ENCODE data around the gene LEPROT.

Gene LEPROT

DNA sequence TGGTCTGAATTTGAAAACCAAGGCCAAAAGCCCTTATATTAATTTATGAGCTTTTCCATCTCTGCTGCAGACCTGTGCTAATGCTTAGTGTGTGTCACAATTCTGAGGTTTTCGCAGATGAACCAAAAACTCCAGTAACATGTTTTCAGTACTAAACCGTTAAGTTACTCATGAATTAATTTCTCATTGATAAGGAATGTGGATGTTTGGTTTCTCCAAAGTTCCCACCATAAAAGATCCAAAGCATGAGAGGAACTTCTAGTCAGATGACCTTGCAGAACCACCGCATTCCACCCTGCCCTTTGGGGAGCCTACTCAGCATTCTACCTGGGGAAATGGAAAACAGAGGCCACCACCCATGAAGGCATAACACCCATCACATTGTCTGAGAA is 7.5 kb upstream of the LEPROT start:
- no peak for DNase-seq

DNA sequence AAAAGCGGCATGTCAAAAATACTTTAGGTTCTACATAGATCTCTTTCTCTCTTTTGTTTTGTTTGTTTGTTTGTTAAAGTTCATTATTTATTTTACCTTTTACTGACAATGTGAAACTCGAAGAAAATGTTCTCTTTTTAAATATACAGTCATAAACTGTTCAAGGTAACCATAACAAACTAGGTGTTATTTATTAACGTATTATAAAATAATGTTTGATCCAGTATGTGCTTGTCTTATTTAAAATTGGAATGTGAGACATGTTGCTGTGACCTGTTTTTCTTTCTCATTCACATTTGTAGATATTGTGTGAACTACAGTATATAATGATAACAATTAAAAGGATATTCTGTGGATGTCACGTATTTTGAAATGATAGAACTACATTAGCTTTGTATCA is 5.9 kb upstream of the LEPROT start:
- DNase-seq: no peak

DNA sequence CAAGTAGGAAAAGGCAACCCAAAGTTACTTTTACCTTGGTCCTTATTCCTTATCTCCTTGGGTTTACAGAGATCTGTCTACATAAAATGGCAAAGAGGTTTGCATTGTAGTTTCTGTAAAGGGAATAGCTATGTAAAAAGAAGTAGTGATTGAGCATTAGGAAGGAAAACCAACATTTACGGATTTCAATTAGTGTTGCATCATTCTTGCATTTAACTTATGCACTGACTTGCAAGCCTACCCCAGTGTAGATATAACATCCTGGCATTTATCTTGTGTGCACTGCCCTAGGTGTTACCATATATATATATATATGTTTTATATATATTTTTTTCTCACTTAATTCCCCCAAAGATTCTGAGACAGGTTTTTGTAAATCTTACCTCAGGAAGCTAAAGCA is 3.7 kb upstream of the LEPROT start:
- no peak for DNase-seq

DNA sequence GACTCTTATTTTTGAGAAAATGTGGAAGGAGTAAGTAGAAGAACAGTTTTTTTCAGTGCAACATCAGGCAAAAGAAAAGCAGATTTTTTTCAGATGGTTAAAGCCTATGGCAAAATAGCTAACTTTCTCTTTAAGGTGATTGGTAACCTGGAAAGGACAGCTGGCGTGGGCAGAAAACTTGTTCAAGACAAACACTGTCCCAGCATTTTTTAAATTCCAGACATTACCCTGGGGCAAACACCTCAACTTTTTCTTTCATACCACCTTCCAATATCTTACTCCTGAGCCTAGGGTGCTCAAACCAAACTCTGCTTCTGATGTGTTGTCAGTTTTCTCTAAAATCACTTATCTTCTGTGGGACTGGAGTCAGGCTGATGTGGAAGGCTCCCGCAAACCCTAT is 2.7 kb upstream of the LEPROT start:
- no peak for DNase-seq

DNA sequence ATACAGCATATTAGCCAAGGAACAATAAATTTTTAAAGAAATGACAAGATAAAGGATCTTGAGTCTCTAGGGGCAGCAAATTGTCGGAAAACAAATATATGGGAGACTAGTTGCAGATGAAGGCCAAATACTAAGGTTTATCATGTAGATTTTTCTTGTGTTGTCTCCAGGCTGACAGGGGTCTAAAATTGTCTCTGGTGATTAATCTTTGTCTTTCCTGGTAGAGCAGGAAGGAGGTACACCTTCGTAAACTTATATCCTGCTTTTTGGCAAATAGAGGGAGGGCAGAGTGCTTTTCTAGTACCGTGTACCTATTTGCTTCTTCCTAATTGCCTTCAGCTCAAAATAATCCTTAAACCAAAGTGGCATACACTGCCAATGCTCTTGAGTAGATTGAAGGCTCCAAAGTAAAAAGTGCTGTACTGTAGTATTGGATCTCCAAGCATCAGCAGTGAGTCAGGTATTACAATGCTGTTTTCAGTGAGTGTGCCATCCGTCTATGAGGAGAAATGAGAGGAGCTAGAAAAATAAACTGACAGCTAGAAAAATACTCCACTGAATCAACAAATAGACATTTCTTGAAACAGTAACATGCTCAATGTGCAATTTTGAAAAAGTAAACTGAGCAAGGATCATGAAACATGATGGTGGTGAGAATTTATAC is 1.8 kb upstream of the LEPROT start:
- no peak for DNase-seq

DNA sequence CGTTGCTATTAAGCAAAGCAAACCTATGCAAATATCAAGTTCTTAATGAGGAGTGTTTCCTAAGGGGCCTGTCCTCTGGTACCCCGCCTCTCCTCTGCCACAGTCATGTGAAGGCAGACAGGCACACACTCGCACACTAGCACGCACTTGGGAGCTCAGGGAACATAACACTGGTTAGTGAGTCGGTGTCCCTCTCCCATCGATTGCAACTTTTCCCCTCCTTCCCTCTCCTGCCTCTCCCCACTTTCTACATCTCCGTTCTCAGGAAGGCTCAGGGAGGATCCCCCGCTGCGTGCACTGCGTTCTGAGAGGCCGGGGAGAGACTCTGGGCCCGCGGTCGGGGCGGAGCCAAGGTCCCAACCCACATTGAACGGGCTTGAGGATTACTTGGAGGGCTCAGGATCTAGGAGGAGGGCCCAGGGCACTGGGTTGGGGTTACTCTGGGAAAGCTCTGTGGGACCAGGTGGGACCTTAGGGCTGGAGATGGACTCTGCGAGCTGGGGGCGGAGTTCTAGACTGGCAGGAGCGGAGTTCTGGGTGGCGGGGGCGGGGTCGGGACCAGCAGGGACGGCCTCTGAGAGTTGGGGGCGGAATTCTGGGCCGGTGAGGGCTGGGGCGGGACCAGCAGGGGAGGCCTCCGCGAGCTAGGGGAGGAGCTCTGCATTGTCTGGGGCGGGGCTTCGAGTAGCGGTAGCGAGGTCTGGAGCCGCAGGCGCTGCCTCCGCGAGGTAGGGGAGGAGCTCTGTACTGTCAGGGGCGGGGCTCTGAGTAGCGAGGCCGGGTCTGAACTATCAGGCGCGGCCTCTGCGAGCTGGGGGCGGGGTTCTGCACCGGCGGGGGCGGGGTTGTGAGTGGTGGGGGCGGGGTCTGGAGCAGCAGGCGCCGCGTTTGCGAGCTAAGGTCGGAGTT is 533 bp upstream of the LEPROT start:
- DNase-seq: peak; percentile 93 to 97

DNA sequence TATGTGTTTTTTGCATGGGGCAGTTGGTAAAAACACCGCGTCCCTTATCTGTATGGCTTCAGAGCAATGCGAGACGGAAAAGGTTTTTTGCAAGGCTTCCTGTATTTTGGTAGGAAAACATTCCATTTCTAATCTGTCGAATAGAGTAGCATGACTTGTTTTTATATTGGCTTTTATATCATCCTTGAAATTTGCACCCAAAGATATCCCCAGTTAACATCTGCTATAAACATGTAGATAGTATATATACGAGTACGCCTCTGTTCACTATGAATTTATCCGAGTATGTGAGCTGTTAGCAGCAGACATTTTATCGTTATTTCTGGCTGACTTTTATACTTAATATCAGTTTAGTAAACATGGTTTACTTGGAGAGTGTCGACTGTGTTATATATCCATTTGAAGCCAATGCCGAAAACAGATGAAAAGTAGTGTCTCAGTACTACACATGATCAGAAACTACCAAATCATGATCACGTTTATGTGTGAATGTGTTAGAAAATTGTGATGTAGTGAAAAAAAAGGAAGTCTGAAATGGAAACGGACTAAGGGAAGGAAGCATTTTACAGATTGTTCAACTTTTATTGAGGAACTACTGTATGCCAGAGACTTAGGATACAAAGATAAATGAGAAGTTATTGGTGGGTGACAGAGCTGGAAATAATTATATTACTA is 1.0 kb downstream of the LEPROT start:
- no peak for DNase-seq

DNA sequence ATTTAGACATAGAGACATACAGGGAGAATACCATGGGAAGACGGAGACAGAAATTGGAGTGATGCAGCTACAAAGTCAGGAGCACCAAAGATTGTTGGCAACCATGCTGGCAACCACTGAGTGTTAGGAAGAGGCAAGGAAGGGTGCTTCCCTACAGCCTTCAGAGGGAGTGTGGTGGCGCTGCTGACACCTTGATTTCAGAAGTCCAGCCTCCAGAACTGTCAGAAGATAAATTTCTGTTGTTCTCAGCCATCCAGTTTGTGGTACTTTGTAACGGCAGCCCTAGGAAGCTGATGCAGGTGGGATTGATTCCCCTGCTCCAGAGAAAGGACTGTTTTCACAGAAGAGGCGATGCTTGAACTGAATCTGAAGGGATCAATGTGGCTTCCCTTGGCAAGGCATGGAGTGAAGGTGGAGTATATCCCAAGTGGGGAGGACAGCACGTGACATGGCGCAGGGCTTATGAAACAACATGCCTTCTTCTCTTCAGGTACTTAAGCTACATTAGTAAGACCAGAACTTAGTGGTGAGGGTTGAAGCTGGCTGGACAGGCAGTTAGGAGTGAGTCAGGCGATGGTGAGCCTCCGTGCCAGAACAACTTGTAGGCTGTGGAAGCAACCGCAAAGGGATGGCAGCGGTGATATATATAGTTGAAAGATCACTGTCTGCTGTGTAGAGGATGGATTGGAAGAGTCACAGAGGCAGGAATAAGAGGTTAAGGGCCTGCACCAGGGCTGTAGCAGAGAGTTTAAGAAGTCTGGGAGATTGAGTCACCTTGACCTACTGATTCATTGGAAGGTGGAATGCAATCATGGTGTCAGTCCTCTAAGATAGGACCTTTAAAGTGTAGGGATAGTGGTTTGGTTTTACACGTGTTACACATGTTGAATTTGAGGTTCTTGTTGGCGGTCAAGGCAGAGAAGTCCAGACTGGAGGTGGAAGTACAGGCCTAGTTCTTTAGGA is 2.1 kb downstream of the LEPROT start:
- DNase-seq: no peak

DNA sequence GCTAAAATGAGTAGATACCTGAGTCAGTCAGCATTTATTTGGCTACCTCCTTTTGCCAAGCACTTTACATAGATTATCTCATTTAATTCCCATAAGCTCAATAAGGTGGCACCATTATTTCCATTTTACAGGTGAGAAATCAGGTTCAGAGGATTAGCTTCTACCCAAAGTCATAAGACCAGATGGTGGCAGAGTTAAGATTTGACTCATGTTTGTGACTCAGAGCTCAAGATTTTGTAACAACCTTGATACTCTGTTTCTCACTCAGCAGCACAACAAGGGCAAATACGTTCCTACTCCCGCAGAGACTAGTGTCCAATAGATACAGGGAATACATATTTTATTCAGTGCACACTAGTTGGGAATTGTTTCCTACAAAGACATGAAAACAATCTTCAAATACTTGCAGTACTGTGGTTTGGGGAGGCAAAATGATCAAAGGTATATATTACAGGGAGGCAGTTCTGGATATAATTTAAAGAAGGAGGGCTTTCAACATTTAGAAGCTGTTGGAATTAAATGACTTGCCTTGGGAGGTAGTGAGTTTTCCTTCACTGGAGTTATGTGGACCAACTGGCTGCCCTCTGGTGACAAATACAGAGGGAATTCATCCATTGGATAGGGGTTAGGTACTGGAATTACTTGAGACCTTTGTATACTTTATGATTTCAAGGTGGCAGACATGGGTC is 3.6 kb downstream of the LEPROT start:
- DNase-seq: no peak

DNA sequence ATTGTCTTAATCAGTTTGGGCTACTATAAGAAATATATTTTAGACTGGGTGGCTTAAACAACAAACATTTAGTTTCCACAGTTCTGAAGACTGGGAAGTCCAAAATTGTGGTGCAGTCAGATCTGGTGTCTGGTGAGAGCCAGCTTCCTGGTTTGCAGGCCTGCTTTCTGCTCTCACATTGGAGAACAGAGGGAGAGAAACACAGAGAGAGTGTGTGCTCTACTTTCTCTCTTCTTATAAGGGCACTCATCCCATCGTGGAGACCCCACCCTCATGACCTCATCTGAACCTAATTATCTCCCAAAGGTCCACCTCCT is 4.1 kb downstream of the LEPROT start:
- DNase-seq: no peak

DNA sequence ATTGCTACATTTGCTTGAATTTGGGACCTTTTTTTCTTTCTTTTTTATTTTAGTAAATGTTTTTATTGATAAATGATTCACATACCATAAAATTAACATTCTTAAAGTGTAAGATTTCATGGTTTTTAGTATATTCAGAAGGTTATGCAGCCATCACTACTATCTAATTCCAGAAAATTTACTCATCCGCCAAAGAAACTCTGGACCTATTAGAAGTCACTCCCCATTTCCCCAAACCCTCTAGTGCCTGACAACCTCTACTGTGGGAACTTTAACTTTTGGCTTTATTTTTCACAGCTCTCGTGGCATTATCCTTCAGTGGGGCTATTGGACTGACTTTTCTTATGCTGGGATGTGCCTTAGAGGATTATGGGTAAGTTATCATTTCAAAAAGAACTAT is 4.5 kb downstream of the LEPROT start:
- DNase-seq: no peak

DNA sequence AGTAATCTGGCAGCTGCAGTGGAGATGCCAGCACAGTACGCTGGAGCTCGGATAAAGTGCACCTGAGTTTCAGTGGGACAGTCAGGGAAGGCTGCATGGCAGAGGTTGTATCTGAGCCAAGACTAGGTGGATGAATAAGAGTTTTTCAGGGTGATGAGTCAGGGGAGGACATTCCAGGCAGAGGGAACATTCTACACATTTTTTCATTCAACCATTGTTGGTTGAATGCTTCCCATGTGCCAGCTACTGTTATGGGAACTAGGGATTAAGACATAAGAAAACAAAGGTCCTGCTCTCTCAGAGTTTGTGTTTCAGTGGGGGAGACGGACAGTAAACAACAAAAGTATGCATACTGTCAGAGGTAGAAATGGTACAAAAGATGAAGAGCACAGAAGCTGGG is 5.2 kb downstream of the LEPROT start:
- no peak for DNase-seq

DNA sequence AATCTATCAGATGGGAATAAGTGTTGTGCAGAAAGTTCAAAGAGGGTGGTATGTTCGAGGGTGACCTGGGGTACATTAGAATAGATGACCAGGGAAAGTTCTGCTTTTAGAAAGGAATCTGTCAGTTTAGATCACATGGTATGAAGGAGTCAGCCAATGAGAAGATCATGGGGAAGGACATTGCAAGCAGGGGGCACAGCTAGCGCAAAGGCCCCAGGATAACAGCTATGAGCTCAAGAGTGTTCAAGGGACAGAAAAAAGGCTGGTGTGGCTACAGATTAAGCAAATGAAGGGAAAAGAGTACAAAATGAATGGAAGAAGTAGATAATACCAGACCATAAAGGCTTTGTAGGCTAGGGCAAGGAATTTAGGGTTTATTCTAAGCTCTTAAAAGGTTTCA is 8.6 kb downstream of the LEPROT start:
- DNase-seq: no peak

DNA sequence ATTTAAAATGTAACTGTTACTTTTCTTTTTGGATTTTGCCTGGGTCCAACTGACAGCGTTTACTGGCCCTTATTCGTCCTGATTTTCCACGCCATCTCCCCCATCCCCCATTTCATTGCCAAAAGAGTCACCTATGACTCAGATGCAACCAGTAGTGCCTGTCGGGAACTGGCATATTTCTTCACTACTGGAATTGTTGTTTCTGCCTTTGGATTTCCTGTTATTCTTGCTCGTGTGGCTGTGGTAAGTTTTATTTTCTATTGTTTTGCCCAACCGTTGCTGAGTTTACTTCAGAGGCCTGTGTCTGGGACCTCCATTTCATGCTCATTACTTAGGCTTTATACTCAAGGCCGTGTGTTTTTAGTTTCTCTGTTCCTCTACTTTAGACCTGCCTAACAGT is 9.3 kb downstream of the LEPROT start:
- DNase-seq: no peak

DNA sequence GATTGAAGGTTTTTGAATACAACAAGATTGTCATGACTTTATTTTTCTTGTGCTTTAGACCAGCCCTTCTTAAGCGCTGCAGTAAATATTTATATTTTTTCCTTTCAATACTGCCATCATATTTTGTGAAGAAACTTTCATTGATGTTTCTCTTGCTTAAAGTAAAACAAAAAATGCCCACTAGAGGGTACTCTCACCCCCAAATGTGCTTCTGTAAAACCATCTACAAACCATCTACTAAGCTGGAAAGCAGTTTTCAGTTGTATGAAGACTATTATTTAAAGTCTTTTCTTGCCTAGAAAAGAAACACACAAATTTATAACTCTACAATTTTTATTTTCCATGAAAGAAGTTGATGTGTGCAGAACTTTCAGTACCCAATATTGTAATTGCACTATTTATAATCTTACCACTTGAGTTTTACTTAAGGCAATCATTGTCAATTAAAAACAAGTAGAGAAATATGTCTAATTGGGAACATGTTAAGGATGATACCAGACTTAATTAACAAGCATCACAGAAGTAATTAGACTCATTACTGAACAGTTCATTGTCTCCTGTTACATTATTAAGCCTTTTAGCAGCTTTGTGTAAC is 10.7 kb downstream of the LEPROT start:
- peak; percentile 13 to 25 for DNase-seq

DNA sequence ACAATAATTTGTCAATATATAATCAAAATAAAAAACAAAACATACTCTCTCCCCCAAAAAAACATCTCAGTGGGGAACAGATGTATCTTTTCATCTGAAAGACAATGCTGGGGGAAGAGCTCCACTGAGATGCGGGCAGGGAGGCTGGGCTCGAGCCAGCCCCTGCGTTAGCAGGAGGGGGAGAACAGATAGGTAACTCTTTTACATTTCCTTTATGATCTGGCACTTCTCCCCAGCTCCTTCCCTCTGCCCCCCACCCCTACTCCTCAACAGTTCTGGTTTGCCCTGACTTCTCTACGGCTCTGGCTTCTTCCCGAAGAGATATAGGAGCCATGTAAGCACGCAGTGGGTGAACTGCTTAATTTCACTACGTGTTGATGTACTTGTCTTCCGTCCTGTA is 12.4 kb downstream of the LEPROT start:
- DNase-seq: no peak

DNA sequence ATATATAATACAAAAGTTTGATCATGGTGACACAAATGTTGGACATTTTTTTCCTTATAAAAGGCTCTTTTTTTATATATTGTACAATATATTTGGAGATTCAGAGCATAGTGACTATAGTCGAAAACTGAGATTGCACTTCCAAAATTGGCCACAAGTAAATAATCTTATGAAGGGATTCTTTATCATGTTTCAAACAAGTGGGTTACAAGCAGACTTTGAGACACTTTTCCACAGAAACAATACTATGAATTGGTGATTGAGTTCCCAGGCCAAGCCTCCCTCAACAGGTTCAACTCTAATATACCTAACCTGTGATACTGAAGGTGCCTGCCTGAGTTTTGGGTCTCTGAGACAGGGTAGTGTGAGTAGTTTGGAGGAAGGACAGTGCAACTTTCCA is 13.8 kb downstream of the LEPROT start:
- no peak for DNase-seq

DNA sequence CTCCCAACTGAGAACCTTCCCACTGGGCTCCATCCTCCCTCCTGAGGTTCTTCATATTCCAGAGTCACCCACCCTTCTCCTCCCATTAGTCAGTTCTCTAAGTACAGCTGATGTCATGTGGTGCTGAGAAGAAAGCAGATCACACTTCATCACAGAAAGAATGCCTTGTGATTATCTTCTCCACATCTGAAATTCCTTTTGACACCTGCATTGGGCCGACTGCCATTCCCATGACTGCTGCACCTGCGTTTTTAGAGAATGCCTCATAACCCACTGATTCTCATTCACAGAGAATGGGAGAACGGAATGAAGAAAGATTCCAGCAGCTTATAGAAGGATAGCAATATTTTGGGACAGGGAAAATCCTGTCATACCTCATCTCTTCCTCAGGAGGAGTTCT is 14.3 kb downstream of the LEPROT start:
- DNase-seq: no peak

DNA sequence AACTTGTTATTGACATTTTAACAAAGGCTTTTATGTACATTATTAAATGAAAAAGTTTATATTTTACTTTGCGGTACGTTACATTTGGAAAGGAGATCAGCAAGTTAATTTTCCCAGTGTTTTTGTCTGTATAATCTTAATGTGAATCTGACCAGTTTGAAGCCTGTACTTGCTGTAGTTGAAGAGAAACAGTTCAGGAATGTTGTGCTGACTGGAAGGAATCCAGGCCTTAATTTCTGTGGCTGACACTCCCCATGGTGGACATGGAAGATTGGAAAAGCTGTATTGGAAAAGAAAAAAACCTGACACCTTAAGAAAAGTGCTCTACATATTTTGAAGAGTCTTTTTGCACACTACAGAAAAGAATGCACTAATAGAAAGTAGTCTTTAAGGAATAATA is 15.5 kb downstream of the LEPROT start:
- no peak for DNase-seq

DNA sequence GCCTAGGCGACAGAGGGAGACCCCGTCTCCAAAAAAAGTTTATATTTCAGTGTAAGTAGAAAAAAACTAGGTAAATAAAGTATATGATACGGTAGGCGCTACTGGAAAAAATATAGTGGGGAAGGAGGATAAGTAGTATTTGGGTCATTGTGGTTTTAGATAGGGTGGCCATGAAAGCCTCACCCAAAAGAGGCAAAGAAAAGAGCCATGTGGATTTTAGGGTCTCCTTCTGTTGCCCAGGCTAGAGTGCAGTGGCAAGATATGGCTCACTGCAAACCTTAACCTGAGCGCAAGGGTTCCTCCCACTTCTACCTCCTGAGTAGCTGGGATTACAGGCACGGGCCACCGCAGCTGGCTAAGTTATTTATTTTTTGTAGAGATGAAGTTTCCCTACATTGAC is 17.1 kb downstream of the LEPROT start:
- no peak for DNase-seq

DNA sequence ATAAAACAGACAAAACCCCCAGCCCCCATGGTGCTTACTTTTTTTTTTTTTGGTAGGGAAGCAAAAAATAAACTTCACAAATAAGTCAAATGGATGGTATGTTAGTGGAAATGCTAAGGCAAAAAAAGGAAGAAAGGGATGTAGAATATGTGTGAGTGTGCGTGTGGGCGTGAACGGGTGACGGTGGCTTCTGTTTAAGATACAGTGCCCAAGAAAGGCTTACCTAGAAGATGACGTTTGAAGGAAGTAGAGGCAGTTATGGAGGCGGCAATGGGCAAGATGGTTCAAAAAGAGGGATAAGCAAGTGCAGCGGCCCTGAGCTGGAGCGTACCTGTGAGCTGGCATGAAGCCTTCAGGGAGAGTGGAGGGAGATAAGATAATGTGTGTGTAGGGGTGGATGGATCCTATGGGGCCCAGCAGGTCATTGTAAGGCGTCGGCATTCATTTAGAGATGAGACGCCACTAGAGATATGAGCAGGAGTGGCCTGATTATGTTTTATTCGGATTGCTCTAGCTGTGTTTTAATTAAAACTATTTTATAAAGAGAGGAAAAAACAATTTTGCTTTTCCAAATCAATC is 19.9 kb downstream of the LEPROT start:
- no peak for DNase-seq

DNA sequence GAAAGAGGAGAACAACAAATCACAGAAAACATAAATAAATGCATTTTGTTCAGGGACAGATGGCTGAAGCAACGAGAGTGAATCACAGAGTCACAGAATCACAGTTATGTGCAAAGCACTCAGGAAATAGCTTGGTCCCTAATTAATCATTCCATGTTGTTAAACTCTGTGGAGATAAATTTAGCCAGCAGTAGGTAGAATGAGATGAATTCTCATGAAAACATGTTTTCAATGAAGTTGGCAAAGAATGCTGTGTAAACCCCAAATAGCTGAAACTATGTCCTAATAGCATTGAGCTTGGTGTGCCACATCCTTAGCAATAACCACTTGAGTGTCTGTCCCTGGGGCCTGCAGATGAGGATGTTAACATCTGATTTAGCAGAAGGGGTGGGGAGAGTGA is 20.4 kb downstream of the LEPROT start:
- no peak for DNase-seq

All from NCI-H2081 (cell line).